GM12878 (cell line): ENCODE measurements around the gene ZBED4. TPM values are rescaled to one million over a fixed set of nuclear protein-coding genes. Genes with fewer than 3 reads are reported as not detected.
A peak's percentile ranks its signal among the peaks of the same experiment; 100 is the strongest.

ENCODE experiments used
- ATF7 ChIP-seq: fragments of 450-650 bp; IDR thresholded peaks from 2 replicates; pipeline ENCODE4 v1.6.1; 2016; ENCODE audit warnings: low read depth, mild to moderate bottlenecking
- BHLHE40 ChIP-seq, 2 experiments: fragments of 450-650 bp in 1 of 2; IDR thresholded peaks; 2 replicates each; pipeline ENCODE4 v1.6.1; 2011 to 2017; ENCODE audit warnings: low read depth in 2 of 2, borderline replicate concordance in 1 of 2, improper control_type of control experiment in 1 of 2, low read length in 1 of 2, mild to moderate bottlenecking in 1 of 2
- EED ChIP-seq: sonication (generic); IDR thresholded peaks from 2 replicates; pipeline ENCODE4 v1.6.1; 2016; ENCODE audit warnings: antibody characterized with exemption, low read depth
- EZH2 ChIP-seq: IDR thresholded peaks from 2 replicates; pipeline ENCODE4 v1.6.1; 2012; ENCODE audit warnings: low read depth, mild to moderate bottlenecking, control low read depth, inconsistent platforms, low read length, borderline replicate concordance; ENCODE audit not compliant: control insufficient read depth
- FOXM1 ChIP-seq: IDR thresholded peaks from 2 replicates; pipeline ENCODE4 v1.6.1; 2012; ENCODE audit warnings: low read depth, mild to moderate bottlenecking, inconsistent platforms, low read length, moderate library complexity
- HDAC6 ChIP-seq: fragments of 200-600 bp; sonication (generic); IDR thresholded peaks from one replicate; pipeline ENCODE4 v1.8.0; 2017; ENCODE audit warnings: antibody characterized with exemption; ENCODE audit not compliant: unreplicated experiment
- IRF4 ChIP-seq: IDR thresholded peaks from 2 replicates; pipeline ENCODE4 v1.6.1; 2011; ENCODE audit warnings: low read depth, low read length
- KDM1A ChIP-seq: fragments of 200-600 bp; sonication (generic); IDR thresholded peaks from 2 replicates; pipeline ENCODE4 v1.6.1; 2016; ENCODE audit warnings: borderline replicate concordance
- POLR2AphosphoS5 ChIP-seq: IDR thresholded peaks from 2 replicates; pipeline ENCODE4 v1.6.1; 2011; ENCODE audit warnings: mild to moderate bottlenecking, low read length, inconsistent platforms
- SMC3 ChIP-seq: IDR thresholded peaks from 2 replicates; pipeline ENCODE4 v1.6.1; 2011; ENCODE audit warnings: low read length, improper control_type of control experiment, borderline replicate concordance
- SREBF2 ChIP-seq: IDR thresholded peaks from 2 replicates; pipeline ENCODE4 v1.6.1; 2012; ENCODE audit warnings: mild to moderate bottlenecking, low read length
- SRF ChIP-seq, 2 experiments: IDR thresholded peaks; 2 replicates each; pipeline ENCODE4 v1.6.1; 2011; ENCODE audit warnings: low read depth in 2 of 2, low read length in 2 of 2, mild to moderate bottlenecking in 1 of 2, moderate library complexity in 1 of 2
- SUZ12 ChIP-seq: fragments of 200-600 bp; sonication (generic); IDR thresholded peaks from one replicate; pipeline ENCODE4 v1.6.1; 2018; ENCODE audit warnings: antibody characterized with exemption, mild to moderate bottlenecking; ENCODE audit not compliant: unreplicated experiment
- YY1 ChIP-seq: IDR thresholded peaks from 2 replicates; pipeline ENCODE4 v1.6.1; 2011; ENCODE audit warnings: low read depth, mild to moderate bottlenecking, low read length
- polyA plus RNA-seq, 11 experiments: library from polyadenylated mRNA; depleted of rRNA in 4 of 11; unstranded in 6 of 11; stranded (reverse) in 5 of 11; fragments of >200 nt; fragmentation: Nextera tagmentation in 4 of 11; fragmentation: Illumina TruSeq in 1 of 11; extraction: Ambion mirVana in 4 of 11; extraction: Trizol in 1 of 11; gene quantifications; 1 replicate in 1 of 11; 2 replicates in 10 of 11; pipeline versions ENCODE4 v1.2.1 to v1.2.3, GENCODE V29; 2011 to 2016; ENCODE audit warnings: inconsistent platforms in 2 of 11, missing spikeins in 2 of 11, low read depth in 1 of 11
- total RNA-seq, 4 experiments: library from RNA; depleted of rRNA in 3 of 4; stranded (reverse); fragments of >200 nt in 3 of 4; fragmentation: Illumina TruSeq in 1 of 4; extraction: Trizol in 1 of 4; gene quantifications; 2 replicates each; pipeline versions ENCODE4 v1.2.1 to v1.2.3, GENCODE V29; 2013 to 2021
- TF ChIP-seq, protein P1 (sequence below), 3 experiments: IDR thresholded peaks in 2 of 3; conservative IDR thresholded peaks in 1 of 3; 2 replicates each; pipeline ENCODE4 v1.5.1; 2011; ENCODE audit warnings: low read depth in 3 of 3, low read length in 3 of 3, mild to moderate bottlenecking in 3 of 3, control low read depth in 2 of 3, moderate library complexity in 2 of 3, inconsistent platforms in 1 of 3, mixed read lengths in 1 of 3; ENCODE audit not compliant: control insufficient read depth in 2 of 3, insufficient read depth in 1 of 3; ENCODE audit errors: extremely low read depth in 1 of 3
- TF ChIP-seq, protein P2 (sequence below): IDR thresholded peaks from 2 replicates; pipeline ENCODE4 v1.6.1; 2011; ENCODE audit warnings: borderline replicate concordance, low read depth, mild to moderate bottlenecking, moderate library complexity, mixed read lengths, low read length; ENCODE audit not compliant: insufficient read depth; ENCODE audit errors: extremely low read length
- TF ChIP-seq, protein P3 (sequence below): fragments of 450-650 bp; IDR thresholded peaks from 2 replicates; pipeline ENCODE4 v1.6.1; 2016; ENCODE audit warnings: mild to moderate bottlenecking
- TF ChIP-seq, protein P4 (sequence below): fragments of 450-650 bp; IDR thresholded peaks from 2 replicates; pipeline ENCODE4 v1.6.1; 2017; ENCODE audit warnings: mild to moderate bottlenecking, moderate library complexity

Gene ZBED4
- total and polyA plus RNA-seq, 10 of the 15 experiments (the other 5 are each of a cell fraction or from before 2014, with no cell fraction given), result 2.3 to 21.6 (median 12.8) TPM

DNA sequence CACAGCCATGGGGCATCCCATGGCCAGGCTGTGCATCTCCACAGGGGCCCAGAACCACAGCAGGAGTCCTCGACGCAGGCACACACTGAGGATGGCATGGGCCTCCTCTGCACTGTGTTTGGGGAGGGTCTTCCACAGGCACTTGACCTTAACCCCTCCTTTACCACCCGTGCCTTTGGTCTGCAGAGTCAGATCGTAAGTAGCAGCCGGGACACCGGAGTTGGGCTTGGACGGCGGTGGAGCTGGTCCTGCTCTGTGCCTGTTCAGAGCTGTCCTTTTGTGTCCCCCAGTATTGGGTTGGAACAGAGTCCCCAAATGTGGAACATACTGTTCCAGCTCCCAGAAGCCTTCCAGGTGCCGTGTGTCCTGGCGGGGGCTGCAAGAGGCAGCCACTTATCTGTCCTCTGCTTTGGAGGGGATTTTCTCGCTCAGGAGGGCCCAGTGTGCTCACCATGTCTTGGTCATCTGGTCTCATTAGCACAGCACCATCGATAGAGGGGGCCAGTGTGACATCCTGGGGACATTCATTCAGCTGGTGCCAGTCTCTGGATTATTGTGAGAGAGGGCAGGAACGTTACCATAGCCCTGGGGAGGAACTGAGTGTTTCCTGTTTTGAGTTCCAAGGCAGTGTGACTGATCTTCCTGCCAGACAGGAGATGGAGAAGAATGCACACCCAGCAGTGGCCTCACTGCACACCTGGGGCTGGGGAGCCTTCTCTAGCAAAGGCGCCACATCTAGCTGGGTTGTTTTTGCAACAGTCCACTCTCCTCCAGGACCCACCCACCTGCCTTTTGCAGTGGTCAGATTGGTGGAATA lies 77.2 kb downstream of the ZBED4 start (continued):
- TF ChIP-seq, protein P1, sequence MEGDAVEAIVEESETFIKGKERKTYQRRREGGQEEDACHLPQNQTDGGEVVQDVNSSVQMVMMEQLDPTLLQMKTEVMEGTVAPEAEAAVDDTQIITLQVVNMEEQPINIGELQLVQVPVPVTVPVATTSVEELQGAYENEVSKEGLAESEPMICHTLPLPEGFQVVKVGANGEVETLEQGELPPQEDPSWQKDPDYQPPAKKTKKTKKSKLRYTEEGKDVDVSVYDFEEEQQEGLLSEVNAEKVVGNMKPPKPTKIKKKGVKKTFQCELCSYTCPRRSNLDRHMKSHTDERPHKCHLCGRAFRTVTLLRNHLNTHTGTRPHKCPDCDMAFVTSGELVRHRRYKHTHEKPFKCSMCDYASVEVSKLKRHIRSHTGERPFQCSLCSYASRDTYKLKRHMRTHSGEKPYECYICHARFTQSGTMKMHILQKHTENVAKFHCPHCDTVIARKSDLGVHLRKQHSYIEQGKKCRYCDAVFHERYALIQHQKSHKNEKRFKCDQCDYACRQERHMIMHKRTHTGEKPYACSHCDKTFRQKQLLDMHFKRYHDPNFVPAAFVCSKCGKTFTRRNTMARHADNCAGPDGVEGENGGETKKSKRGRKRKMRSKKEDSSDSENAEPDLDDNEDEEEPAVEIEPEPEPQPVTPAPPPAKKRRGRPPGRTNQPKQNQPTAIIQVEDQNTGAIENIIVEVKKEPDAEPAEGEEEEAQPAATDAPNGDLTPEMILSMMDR (IDR thresholded peaks at IDR 0.05 in 2 of 3, conservative IDR thresholded peaks at IDR 0.05 in 1 of 3; ENCODE audit: control insufficient read depth in 2 of 3, extremely low read depth in 1 of 3, insufficient read depth in 1 of 3, low read depth in 3 of 3, low read length in 3 of 3), result peak; percentile 74 to 96 (median 88); a peak in 5 of 6 replicates
- no peak; a peak in 1 of 4 replicates for TF ChIP-seq BHLHE40 (IDR thresholded peaks at IDR 0.05; ENCODE audit: borderline replicate concordance in 1 of 2, low read depth in 2 of 2, low read length in 1 of 2)
- no peak for TF ChIP-seq SREBF2
- TF ChIP-seq, protein P2, sequence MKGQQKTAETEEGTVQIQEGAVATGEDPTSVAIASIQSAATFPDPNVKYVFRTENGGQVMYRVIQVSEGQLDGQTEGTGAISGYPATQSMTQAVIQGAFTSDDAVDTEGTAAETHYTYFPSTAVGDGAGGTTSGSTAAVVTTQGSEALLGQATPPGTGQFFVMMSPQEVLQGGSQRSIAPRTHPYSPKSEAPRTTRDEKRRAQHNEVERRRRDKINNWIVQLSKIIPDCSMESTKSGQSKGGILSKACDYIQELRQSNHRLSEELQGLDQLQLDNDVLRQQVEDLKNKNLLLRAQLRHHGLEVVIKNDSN, result no peak
- no peak for TF ChIP-seq ATF7
- no peak for TF ChIP-seq HDAC6
- no peak for TF ChIP-seq KDM1A
- TF ChIP-seq YY1, result 0 out of 2 replicates have a peak, but pooled peaks have one; percentile 39
- TF ChIP-seq FOXM1, result no peak
- TF ChIP-seq, protein P3, sequence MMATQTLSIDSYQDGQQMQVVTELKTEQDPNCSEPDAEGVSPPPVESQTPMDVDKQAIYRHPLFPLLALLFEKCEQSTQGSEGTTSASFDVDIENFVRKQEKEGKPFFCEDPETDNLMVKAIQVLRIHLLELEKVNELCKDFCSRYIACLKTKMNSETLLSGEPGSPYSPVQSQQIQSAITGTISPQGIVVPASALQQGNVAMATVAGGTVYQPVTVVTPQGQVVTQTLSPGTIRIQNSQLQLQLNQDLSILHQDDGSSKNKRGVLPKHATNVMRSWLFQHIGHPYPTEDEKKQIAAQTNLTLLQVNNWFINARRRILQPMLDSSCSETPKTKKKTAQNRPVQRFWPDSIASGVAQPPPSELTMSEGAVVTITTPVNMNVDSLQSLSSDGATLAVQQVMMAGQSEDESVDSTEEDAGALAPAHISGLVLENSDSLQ, result peak; percentile 22; the same call in 1 of the 2 replicates
- TF ChIP-seq POLR2AphosphoS5, result no peak
- TF ChIP-seq IRF4, result peak; percentile 42; the same call in 1 of the 2 replicates
- TF ChIP-seq SMC3, result peak; percentile 67; the same call in 1 of the 2 replicates
- TF ChIP-seq, protein P4, sequence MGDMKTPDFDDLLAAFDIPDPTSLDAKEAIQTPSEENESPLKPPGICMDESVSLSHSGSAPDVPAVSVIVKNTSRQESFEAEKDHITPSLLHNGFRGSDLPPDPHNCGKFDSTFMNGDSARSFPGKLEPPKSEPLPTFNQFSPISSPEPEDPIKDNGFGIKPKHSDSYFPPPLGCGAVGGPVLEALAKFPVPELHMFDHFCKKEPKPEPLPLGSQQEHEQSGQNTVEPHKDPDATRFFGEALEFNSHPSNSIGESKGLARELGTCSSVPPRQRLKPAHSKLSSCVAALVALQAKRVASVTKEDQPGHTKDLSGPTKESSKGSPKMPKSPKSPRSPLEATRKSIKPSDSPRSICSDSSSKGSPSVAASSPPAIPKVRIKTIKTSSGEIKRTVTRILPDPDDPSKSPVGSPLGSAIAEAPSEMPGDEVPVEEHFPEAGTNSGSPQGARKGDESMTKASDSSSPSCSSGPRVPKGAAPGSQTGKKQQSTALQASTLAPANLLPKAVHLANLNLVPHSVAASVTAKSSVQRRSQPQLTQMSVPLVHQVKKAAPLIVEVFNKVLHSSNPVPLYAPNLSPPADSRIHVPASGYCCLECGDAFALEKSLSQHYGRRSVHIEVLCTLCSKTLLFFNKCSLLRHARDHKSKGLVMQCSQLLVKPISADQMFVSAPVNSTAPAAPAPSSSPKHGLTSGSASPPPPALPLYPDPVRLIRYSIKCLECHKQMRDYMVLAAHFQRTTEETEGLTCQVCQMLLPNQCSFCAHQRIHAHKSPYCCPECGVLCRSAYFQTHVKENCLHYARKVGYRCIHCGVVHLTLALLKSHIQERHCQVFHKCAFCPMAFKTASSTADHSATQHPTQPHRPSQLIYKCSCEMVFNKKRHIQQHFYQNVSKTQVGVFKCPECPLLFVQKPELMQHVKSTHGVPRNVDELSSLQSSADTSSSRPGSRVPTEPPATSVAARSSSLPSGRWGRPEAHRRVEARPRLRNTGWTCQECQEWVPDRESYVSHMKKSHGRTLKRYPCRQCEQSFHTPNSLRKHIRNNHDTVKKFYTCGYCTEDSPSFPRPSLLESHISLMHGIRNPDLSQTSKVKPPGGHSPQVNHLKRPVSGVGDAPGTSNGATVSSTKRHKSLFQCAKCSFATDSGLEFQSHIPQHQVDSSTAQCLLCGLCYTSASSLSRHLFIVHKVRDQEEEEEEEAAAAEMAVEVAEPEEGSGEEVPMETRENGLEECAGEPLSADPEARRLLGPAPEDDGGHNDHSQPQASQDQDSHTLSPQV, result no peak
- TF ChIP-seq EED, result peak; percentile 66; the same call in 1 of the 2 replicates
- no peak for TF ChIP-seq SUZ12
- no peak for TF ChIP-seq EZH2
- TF ChIP-seq SRF (IDR thresholded peaks at IDR 0.05; ENCODE audit: low read depth in 2 of 2, low read length in 2 of 2), result no peak
